GM19099 (cell line): ENCODE results near the gene CFAP97D2.

Source experiments
- POLR2A ChIP-seq: IDR thresholded peaks from 3 replicates; pipeline ENCODE4 v1.6.1; 2011; ENCODE audit warnings: low read depth; ENCODE audit not compliant: insufficient read length; ENCODE audit errors: extremely low read depth

CFAP97D2 gene

GRCh38 chr13:114167426-114167825 lies 11.6 kb upstream of the CFAP97D2 start:
- TF ChIP-seq POLR2A = no peak

- TF ChIP-seq POLR2A = no peak
Measured at GRCh38 chr13:114167885-114168284, 11.2 kb upstream of the CFAP97D2 start.

DNA sequence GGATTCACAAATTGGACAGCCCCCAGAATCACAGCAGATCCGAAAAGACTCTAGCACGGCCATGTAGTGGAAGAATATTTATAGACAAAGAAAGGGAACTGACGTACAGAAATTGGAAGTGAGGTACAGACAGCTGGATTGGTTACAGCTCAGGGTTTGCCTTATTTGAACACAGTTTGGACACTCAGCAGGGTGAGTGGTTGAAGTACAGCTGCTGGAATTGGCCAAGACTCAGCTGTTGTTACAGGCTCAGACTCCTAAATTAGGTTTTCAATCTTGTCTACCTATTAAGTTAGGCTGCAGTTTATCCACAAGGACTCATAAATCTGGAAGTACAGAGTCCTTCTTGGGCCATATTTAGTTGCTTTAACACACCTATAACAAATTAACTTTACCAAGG lies 5.8 kb upstream of the CFAP97D2 start:
- no peak for TF ChIP-seq POLR2A

- TF ChIP-seq POLR2A = no peak
Measured at GRCh38 chr13:114173745-114174144, 5.3 kb upstream of the CFAP97D2 start.

- no peak for TF ChIP-seq POLR2A
Measured at GRCh38 chr13:114174529-114174961, 4.5 kb upstream of the CFAP97D2 start.

DNA sequence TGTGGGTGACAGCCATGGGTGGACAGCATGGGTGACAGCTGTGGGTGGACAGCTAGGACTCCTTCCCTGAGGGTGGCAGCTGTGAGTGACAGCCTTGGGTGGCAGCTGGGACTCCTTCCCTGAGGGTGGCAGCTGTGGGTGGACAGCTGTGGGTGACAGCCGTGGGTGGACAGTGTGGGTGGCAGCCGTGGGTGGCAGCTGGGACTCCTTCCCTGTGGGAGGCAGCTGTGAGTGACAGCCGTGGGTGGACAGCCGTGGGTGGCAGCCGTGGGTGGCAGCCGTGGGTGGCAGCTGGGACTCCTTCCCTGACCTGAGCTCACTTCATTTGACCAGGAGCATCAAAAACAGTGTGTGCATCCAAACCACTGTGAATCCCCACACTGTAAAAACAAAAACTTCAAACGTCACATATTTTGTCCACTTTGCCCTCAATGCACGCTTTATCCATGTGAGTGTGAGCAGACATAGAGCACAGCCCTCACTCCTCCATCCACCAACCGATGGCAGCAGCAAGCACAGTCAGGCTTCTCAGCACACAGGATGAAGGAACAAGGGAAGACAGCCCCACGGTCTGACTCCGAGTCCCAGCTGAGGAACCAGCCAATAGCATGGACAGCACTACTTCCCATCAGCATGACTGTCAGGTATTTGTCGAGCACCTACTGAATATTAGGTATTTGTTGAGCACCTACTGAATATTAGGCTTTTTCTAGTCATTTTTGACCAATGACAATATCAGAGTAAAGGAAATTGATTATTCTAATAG lies 1.6 kb upstream of the CFAP97D2 start:
- TF ChIP-seq POLR2A = no peak

- no peak for TF ChIP-seq POLR2A
Measured at GRCh38 chr13:114185182-114185971, 6.3 kb downstream of the CFAP97D2 start.

- TF ChIP-seq POLR2A = no peak
Measured at GRCh38 chr13:114194853-114195252, 15.8 kb downstream of the CFAP97D2 start.

DNA sequence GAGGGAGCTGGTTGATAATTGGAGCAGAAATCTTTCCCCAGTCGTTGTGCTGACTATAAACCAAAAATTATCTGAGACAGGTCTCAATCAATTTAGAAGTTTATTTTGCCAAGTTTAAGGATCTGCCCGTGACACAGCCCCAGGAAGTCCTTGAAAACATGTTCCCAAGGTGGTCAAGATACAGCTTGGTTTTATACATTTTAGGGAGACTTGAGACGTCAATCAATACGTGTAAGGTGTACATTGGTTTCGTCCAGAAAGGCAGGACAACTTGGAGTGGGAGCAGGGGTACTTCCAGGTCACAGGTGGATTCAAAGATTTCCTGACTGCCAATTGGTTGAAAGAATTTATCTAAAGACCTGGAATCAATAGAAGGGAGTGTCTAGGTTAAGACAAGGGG lies 17.6 kb downstream of the CFAP97D2 start:
- TF ChIP-seq POLR2A = no peak

DNA sequence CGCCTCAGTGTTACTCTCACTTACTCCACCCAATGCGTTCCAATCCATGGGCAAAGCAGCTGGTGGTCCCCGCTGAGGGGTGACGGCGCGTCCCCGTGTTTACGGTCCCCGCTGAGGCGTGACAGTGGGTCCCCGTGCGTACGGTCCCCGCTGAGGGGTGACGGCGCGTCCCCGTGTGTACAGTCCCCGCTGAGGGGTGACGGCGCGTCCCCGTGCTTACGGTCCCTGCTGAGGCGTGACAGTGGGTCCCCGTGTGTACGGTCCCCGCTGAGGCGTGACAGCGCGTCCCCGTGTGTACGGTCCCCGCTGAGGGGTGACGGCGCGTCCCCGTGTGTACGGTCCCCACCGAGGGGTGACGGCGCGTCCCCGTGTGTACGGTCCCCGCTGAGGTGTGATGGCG lies 19.5 kb downstream of the CFAP97D2 start:
- TF ChIP-seq POLR2A = no peak

DNA sequence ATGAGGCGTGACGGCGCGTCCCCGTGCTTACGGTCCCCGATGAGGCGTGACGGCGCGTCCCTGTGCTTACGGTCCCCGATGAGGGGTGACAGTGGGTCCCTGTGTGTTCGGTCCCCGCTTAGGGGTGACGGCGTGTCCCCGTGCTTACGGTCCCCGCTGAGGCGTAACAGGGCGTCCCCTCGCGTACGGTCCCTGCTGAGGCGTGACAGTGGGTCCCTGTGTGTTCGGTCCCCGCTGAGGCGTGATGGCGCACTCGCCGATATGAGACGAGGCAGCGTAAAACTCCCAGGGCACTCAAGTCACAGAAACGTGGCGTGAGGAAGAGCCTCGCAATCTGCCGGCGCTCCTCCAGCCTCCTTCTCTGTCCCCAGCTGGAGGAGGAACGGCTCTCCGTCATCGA lies 20.9 kb downstream of the CFAP97D2 start:
- TF ChIP-seq POLR2A = no peak

- TF ChIP-seq POLR2A = no peak
Measured at GRCh38 chr13:114200399-114200911, 21.4 kb downstream of the CFAP97D2 start.

DNA sequence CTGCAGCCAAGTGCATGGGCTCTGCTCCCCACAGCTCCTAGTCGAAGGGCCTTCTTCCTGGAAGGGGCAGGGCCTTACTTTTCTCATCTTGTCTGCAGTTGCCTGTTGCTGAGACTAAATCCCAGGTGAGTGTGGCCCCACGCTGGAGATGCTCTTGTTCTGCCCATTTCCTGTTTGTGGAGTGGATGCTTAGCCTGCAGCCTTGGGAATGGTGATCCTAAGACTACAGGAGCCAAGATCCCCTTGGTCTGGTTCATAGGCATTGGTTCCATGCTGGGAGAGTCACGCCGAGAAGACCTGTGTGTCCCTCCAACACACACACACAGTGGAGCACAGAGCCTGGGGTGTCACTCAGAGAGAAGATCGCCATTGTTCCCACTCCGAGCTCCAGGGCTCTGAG lies 23.5 kb downstream of the CFAP97D2 start:
- TF ChIP-seq POLR2A = no peak

- no peak for TF ChIP-seq POLR2A
Measured at GRCh38 chr13:114203536-114203935, 24.5 kb downstream of the CFAP97D2 start.

GRCh38 chr13:114204894-114205293 lies 25.8 kb downstream of the CFAP97D2 start:
- no peak for TF ChIP-seq POLR2A

- no peak for TF ChIP-seq POLR2A
Measured at GRCh38 chr13:114208134-114208533, 29.1 kb downstream of the CFAP97D2 start.
